Measurements from ENCODE around the gene SCN7A.

DNA sequence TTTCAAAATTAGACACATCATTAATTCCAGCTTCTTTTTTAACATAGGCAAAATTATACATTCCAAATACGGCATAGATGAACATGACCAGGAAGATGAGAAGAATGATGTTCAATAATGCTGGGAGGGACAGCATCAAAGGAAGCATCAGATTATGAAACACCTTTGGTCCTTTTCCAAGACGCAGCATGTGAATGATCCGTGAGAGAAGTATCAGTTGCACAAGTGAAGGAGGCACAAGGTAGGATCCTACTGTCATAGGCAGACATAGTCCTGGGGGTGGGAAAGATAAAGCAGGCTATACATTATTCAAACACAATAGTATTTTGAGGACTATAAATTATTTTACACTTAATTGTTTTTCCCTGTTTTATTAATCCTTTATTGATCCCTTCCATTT is 87.7 kb downstream of the SCN7A start:
- TF ChIP-seq, protein P1, sequence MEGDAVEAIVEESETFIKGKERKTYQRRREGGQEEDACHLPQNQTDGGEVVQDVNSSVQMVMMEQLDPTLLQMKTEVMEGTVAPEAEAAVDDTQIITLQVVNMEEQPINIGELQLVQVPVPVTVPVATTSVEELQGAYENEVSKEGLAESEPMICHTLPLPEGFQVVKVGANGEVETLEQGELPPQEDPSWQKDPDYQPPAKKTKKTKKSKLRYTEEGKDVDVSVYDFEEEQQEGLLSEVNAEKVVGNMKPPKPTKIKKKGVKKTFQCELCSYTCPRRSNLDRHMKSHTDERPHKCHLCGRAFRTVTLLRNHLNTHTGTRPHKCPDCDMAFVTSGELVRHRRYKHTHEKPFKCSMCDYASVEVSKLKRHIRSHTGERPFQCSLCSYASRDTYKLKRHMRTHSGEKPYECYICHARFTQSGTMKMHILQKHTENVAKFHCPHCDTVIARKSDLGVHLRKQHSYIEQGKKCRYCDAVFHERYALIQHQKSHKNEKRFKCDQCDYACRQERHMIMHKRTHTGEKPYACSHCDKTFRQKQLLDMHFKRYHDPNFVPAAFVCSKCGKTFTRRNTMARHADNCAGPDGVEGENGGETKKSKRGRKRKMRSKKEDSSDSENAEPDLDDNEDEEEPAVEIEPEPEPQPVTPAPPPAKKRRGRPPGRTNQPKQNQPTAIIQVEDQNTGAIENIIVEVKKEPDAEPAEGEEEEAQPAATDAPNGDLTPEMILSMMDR (IDR thresholded peaks at IDR 0.05): no peak
- no peak for TF ChIP-seq POLR2A (IDR thresholded peaks at IDR 0.05)

Data from esophagus squamous epithelium (tissue), 4 donors.